Parietal lobe (tissue), 1 donor: Measurements from ENCODE around the gene FAM177B. TPM values are rescaled to one million over a fixed set of nuclear protein-coding genes. Genes with fewer than 3 reads are reported as not detected.

Source experiments
- total RNA-seq: library from RNA; depleted of rRNA; stranded (reverse); fragments of >200 nt; gene quantifications from one replicate; pipeline ENCODE4 v1.2.3, GENCODE V29; 2014

FAM177B gene
- total RNA-seq = not detected

GRCh38 chr1:222736972-222737371 is at the start of gene FAM177B:
FAM177B (plus strand) TSS chr1:222737202; CDS start chr1:222746546, 9,344 bp downstream.

GRCh38 chr1:222712253-222713090 is 24.5 kb upstream of the FAM177B start, which contains the start of the genes AIDA and BROX:
AIDA (minus strand) TSS chr1:222712491; CDS start chr1:222712317, 174 bp downstream.
BROX (plus strand) TSS chr1:222712564; CDS start chr1:222715700, 3,136 bp downstream.

Other genes with a start within 250 kb of the FAM177B start
- 0.94 TPM for gene HHIPL2, start 189.1 kb upstream of the FAM177B start, total RNA-seq
- 33.2 TPM for gene TAF1A, start 147.3 kb upstream of the FAM177B start, total RNA-seq
- gene MIA3, start 119.1 kb upstream of the FAM177B start, total RNA-seq = 86.1 TPM
- 37.9 TPM for gene AIDA, start 24.7 kb upstream of the FAM177B start, total RNA-seq
- gene BROX, start 24.6 kb upstream of the FAM177B start, total RNA-seq = 37.6 TPM
- gene DISP1, start 77.8 kb downstream of the FAM177B start, total RNA-seq = 21.0 TPM